NCI-H748 treated with DMSO at 0.1 percent for 48 hours (cell line): ENCODE results near the gene EPS8L2.

ENCODE experiments used
- DNase-seq: peaks from one replicate; lab custom pipeline; 2025; lab: John Stamatoyannopoulos, UW

EPS8L2 gene

DNA sequence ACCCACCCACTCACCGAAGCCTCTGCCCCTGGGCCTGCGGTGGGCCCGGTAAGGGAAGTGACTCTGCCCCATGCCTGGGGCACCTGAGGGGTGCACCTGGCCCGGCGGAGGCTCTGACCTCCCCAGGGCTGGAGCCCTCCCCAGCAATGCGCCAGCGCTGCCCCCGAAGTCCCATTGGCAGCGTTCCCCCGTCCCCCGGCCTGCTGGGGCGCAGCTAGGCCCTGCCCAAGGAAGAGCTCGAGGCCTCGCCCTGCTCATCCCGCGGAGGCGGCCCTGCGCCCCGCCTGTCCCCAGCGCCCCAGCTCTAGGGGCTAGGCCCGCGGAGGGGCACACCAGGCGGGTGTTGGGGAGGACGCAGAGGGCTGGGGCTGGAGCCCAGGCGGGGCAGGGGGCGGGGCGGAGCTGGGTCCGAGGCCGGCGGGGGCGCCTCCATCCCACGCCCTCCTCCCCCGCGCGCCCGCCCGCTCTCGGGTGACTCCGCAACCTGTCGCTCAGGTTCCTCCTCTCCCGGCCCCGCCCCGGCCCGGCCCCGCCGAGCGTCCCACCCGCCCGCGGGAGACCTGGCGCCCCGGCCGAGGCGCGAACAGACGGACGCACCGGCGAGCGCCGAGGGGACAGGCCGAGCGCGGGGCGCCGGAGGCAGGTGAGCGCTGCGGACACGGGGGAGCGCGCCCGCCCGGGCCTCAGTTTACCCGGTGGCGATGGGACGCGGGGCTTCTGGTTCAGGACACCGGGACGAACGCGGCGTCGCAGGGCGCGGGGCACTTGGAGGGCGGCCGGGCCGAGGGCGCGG lies at the start of gene EPS8L2:
Gene EPS8L2, plus strand, starts transcription at position 586 of the 793 bp plus-strand sequence. CDS start 3,177 bp downstream, outside the sequence.
- DNase-seq = no peak

DNA sequence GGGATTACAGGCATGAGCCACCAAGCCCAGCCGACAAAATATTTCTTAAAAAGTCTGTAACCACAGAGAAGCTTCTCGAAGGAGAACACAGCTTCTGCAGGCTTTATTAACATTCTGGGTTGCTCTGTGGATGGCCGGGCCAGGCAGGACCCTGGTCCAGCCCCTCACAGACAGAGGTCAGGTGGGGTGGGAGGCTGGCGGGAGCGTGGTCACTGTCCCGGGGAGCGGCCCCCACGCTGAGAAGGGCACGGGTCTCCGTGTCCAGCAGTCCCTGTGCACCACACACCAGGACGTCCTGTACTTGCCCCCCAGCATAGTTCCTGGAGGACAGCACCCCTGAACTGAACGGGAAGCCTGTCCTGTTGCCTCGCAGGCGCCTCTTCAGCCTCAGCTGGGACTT lies 49.6 kb upstream of the EPS8L2 start:
- no peak for DNase-seq

DNA sequence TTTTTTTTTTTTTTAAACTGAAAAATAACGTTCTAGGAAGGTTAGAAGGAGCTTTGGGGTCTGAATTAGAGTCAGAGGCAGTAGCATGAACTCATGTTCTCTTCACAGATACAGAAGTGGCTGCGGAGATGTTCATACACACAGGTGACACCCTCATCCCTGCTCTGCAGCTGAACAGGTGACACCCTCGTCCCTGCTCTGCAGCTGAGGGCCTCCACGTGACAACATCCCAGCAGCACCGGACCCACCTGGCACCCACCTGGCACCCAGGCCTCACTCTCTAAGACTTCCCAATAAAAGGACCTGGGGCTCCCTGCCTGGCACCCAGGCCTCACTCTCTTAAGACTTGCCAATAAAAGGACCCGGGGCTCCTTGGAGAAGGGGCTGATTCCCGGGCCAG lies 49.2 kb upstream of the EPS8L2 start:
- no peak for DNase-seq

DNA sequence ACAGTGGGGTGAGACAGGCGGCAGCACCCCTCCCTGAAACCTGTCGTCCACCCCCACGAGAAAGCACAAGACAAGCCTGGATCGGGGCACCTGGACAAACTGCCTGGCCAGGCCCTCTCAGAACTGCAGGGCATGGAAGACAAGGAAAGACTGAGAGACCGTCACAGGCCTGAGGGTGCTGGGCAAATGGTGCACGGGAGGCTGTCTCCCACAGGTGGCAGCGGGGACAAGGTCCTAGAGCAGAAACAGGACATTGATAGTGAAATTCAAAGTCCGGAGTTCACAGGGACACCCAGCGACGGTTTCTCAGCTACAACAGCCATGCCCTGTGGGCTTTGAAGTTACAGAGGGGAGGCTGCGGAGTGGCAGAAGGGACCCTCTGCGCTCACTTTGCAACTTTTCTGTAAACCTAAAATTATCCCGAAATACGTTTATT lies 48.3 kb upstream of the EPS8L2 start:
- DNase-seq = no peak

DNA sequence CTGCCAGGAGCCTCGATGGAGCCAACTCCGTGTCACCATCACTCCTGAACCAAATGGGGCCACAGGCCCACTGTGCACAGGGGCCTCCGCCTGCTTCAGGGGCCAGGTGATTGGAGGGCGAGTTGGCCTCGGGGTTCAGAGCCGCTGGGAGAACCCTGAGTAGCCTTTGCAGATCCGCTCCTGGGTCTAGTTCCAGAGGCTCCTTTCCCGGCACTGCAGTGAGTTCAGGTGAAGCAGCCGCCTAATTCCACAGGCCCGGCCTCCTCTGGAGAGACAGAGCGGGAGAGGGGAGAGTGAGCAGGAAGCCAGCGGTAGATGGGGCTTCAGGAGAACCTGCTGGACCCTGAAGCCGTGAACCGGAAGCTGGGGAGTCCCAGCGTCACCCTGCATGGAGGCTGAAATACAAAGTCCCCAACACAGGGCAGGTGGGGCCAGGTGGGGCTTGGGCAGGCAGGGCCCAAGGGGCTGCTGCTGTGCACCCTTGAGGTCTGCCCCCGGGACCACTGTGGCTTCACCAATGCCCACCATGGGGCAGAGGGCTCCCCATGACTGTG lies 46.4 kb upstream of the EPS8L2 start:
- DNase-seq = no peak

DNA sequence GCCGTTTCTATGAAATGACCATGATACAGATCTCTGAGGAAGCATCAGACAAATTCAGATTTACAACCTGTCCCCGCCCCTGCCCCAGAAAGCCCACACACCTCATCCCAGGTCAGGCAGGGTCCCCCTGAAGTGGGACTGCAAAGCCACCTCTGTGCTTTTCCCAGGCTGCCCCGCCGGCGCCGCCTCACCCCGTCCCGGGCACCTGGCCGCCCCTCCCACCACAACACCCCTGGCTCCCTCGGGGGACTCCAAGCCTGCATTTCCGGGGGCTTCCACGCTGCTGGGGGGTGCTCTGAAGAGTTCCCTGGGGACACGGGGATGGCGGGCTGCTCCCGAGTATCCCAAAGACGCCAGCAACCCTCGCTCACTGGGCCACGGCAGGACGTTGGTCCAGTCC lies 45.8 kb upstream of the EPS8L2 start:
- no peak for DNase-seq

DNA sequence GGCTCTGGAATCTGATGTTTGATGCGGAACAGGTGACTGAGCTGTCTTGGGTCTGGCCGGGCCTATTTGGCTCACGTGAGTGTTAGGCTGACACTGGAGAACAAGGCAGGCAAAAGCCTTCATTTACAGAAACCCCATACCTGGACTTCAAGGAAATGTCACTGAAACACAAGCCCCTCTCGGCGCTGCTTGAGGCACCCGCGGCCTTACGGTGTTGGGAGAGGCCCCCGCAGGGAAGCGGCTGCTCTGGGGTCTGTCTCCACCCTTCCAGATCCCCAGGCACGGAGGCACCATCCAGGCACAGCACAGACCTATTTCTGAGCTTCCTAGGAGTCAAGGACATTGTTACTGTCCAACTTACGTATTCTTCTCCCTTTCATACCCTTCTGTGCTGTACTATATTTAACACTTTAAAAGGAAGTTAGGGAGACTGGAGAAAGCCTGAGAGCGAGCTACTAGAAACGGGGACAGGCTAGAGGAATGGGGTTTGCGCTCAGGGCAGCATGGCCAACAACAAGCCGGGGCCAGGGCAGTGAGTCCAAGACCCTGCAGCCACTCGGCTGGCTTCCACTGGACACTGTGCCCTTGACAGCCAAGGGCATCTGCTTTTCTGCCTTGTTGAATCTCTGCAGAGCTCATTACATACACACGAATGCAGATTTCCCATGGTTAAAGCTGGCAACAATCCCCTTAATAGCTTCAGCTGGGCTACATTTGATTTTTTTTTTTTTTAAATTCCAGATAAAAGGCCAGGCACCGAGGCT lies 45.2 kb upstream of the EPS8L2 start:
- DNase-seq = no peak

DNA sequence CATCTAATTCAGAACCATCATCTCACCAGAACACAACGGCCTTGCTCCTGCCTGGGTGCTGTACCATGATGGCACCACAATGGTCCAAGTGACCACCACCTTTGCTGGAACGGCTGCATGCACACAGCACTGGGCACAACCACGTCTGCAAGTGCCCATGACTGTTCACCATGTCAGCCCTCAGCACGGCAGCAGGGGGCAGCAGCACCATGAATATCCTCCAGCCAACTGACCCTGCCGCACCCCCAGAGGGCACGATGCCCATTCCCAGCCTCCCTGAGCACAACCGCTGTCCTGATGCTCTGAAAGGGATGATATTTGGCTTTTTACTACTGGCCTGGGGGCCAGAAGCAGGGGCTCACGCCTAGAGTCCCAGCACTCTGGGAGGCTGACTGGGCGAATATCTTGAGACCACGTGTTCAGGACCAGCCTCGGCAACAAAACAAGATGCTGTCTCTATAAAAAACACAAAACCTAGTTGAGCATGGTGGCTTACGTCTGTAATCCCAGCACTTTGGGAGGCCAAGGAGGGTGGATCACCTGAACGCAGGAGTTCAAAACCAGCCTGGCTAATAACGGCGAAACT lies 43.2 kb upstream of the EPS8L2 start:
- peak; percentile 10 for DNase-seq

DNA sequence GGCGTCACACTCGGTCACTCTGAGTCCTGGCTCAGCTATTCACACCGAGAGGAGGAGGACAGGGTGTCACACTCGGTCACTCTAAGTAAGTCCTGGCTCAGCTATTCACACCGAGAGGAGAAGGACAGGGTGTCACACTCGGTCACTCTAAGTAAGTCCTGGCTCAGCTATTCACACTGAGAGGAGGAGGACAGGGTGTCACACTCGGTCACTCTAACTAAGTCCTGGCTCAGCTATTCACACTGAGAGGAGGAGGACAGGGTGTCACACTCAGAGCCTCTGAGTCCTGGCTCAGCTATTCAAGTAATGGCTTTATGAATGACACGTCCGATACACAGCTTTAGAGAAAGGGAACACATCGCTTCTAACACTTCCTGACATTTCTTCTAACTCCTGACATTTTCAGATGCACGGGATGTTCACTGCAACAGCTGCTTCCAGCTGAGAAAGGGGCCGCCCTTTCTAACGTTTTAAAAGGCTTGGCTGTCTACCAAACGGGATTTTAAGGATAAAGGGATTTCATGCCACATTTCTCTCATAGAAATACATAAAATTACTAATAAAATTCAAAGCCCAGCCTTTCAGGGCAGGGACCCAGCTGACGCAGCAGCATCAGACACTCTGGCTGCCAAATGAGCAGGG lies 40.8 kb upstream of the EPS8L2 start:
- DNase-seq = no peak

DNA sequence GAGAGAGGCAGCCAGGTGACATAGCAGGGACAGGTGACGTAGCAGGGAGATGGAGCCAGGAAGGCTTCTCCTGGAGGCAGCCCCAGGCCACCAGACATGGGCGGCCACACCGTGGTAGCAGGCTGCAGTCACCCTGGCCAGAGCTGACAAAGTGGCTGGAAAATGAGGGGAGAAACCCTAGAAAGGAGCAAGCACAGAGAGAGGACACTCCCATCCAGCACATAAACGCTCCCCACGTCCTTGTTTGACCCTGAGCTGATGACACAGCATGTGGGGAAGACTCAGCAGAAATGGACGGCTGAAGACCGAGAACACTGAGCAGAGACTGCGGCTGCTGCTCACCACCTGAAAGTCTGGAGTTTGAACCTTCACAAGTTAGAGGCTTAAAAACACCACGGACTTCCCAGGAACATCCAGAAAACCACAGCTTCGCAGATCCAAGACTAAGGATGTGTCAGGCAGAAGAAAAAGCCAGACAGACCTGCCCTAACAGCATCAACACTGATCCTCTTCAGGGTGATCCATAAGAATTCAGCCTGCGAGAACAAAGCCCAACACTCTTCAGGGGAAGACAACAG lies 40.2 kb upstream of the EPS8L2 start:
- no peak for DNase-seq

DNA sequence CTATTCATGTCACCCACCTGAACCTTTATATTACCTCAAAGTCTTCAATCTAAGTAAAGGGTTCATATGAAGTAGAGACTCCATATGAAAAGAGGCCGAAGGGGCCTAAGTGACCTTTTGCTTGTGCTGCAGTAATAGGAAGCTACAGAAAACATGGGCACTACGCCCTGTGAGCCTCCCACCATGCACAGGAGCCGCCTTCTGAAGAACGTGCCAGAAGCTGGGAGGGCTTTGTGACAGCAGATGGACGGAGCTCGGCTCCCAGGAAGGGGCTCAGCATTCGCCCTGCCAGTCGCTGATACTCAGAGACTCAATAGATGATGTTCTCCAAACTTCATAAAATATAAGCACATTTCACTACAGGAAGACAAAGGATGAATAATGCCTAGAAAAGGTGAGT lies 32.2 kb upstream of the EPS8L2 start:
- no peak for DNase-seq

DNA sequence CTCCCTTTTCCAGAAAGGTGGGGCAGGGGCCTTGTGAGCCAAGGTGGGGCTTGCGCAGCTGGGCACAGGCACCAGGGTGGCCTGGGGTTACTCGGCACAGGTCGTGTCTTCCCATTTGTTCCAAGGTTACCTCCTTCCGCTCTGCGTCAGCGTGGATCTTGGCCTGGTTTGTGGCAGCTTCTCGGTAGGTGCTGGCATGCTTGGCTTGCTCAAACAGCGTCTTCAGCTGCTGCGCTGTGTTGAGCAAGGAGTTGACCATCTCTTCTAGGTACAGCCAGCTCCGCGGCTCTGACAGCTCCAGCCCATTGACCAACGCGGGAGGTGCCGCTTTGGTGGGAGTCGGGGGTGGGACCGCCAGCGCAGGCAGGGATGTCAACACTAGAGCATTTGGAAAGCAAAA lies 31.6 kb upstream of the EPS8L2 start:
- DNase-seq = no peak

DNA sequence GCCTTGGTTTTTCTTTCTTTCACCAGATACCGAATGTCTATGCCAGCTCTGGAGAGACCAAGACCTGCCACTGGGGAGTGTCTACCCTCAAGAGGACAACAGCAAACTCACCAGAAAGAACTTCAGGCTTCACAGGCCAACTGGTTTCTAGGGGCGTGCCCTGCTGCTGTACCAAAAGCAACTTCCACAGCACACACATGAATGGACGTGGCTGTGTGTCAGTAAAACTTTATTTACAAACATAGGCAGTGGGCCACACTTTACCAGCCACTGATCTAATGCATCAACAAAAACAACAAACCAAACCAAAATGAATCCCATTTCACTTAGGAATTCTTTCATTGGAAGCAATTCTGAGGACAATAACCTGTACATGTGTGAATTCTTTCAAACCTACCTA lies 27.7 kb upstream of the EPS8L2 start:
- DNase-seq = no peak

DNA sequence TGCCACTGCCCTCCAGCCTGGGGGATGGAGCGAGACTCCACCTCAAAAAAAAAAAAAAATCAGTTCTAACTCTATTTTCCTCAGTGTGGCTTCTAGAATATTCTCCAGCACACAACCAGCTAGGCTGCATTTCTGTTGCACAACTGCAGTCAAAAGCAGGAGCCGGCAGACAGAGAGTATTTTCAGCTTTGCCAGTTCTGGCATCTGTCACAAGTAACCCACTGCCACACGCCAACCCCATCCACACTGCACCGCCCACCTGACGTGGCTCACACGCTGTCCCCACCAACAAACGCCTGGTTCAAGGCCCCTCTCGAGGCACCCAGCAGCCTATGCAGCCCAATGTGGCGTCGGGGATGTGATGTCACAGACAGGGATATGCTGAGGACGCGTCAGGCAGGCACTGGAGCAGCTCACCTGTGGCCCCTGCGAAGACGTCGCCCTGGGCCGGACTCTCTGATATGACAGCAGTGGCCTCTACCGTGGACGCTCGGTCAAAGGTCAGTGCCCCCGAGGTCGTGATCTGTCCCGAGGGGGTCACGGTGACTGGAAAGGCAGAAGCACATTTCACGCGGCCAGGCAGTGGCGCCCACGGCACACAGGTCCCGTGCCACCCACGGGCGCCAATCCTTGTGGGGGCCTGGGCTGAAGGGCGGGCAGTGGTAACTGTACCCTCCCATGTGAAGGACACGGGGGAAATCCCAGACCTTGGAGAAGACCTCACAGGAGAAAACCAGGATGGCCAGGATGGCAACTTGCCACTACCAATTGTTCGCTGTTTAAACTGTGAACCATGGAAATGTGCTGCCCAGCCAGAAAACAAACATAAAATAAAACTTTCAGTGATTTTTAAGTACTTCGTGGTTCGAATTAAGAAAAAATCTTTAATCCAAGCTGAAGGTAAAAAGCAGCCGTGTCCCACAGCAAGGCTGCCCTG lies 26.5 kb upstream of the EPS8L2 start:
- no peak for DNase-seq

DNA sequence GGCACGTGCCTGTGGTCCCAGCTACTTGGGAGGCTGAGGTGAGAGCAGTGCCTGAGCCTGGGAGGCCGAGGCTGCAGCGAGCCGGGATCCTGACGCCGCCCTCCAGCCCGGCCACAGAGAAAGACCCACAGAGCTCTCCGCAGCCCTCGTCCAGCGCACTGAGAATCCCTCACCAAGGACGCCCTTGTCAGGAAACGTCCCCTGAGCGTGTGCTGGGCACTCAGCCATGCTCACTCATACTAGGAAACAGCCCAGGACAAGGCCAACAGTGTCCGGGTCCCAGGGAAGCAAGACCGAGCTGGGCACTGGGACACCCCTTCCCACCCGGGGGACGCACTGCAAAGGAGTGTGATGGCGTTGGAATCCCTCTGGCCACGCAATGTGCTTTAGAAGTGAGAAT lies 25.6 kb upstream of the EPS8L2 start:
- DNase-seq = no peak

DNA sequence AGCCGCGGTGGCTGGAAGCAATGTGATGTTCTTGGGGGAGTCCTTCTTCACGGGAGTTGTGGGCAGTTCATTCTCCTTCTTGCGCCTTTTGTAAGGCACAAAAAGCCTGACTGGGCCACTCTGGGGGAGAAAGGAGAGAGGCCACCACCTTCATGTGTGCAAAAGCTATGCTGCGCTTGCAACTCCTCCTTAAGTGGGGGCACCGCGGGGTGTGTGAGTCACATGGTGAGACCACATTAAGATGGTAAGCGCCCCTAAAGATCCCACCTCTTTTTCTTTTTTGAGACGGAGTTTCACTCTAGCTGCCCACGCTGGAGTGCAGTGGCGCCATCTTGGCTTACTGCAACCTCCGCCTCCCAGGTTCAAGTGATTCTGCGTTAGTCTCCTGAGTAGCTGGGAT lies 25.1 kb upstream of the EPS8L2 start:
- DNase-seq = no peak

DNA sequence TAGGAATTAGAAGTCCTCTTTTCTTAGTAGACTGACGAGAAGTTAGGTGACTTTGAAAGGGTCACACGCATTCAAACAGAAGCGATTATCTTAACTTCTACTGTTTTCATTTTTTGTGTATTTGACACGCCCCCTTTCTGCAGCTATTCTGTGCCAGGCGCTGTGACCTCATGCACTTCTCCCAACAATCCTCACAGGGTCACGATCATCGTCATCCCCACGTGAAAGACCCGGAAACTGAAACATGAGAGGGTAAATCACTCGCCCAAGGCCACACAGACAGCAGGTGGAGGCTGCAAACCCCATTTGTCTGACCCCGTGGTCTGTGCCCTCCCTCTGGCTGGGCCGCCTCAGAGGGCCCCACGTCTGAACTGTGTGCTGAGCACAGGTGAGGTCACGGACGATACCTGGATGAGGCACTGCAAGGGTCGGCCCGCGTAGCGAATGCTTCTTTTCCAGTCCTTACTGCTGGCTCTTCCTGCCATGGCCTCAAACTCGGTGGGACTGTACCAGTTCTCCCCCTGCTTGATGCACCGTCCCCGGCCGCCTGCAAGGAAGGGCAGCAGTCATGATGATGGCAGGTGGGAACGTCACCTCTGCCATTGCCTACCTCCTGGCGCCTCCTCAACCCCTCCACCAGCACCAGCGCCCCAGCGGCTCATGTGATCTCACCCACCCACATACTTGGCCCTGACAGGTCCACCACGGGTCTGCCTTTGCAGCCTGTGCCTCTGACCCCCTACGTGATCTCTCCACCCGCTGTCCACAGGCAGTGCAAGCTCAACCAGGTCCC lies 19.4 kb upstream of the EPS8L2 start:
- no peak for DNase-seq

DNA sequence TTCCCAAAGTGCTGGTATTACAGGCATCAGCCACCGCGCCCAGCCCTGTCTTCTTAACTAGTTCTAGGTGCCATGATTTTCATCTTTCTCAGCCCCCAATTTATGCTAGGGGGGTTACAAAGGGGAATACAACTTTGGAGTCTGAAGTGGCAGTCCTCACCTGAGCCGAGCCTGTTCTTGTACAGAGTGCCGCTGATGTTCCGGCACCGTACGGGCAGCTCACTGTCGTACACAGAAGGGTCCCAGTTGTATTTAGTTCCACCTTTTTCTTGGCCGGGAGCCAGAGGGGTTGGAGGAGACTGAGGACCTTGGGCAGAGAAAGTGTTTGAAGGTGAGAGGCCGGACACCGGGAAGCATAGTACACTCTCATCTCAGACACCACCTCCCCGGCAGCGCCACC lies 18.3 kb upstream of the EPS8L2 start:
- no peak for DNase-seq

DNA sequence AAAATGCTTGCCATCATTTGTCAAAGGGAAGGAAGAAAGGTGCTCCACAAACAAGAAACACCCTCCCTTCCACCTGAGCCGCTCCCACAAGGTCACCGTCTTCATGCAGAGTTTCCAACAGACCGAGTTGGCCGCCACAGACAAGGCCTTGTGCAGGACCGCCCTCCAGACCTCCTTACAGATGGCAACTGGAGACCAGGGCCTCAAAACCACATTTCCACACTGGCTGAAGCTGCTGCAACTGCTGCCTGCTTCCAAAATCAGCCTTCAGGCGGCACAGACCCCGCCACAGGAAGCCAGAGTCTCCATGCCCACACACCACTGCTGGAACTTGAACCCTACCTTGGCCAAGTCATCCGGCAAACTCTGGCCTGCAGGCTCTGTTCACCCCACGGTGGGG lies 17.4 kb upstream of the EPS8L2 start:
- no peak for DNase-seq

DNA sequence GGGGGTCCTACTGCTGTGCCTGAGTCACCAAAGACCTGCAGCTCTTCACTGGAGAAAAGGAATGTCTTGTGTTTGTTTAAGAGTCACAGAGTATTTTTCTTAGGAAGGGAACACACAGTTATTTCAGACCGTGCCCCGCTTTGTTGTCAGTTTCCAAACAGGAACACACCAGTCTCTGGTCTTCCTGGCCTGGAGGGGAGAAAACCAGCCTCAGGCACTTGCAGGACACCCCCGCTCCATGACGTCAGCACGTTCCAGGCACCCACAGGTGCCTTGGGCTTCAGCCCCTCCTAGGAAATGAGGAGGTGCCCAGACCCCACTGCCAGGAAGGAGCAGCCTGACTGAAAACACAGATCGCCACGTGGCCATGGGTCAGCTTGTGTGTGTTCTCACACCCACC lies 16.4 kb upstream of the EPS8L2 start:
- no peak for DNase-seq
